ENCODE measurements around the gene NFATC3.
"Not testable (repeated sequence)": the region's sequence is repeated elsewhere in the genome, so short reads cannot be mapped to it uniquely, and the experiment has no call there.

NFATC3 gene

GRCh38 chr16:68116256-68116867, 31.2 kb downstream of the NFATC3 start:
- DNase-seq (ENCODE audit: low read depth): no peak

DNA sequence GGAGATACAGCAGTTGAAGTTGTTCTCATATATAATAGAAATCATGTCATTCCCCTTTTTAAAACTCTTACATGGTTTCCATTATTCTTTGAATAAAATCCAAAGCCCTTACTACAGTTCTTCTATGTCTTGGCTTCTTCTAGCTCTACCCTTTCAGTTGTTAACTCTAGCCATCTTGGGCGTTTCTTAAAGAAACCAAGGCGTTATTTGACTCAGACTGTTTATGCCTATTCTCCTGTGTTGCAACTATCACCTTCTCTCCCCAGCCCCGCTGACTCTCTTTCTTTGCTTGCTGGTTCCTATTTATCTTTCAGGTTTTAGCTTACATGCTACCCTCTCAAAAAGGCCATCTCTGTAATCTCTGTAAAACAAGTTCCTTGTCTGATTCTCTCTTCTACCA, 32.7 kb downstream of the NFATC3 start:
- no peak for DNase-seq (ENCODE audit: low read depth)

- DNase-seq (ENCODE audit: low read depth): not testable (repeated sequence)
Observed at GRCh38 chr16:68118954-68119353, 33.8 kb downstream of the NFATC3 start.

- not testable (repeated sequence) for DNase-seq (ENCODE audit: low read depth)
Observed at GRCh38 chr16:68120496-68120895, 35.3 kb downstream of the NFATC3 start.

DNA sequence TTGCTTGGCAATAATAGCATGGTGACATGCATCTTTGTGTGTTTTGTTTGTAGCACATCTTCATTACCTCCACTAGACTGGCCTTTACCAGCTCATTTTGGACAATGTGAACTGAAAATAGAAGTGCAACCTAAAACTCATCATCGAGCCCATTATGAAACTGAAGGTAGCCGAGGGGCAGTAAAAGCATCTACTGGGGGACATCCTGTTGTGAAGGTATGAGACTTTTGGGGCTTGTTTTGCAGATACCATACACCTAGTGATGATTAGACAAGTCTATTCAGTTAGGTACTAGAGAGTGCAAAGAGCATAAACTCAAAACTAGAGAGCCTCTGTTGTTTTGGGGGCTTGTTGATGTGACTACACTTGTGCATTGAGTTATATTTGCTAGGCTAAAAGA, 41.2 kb downstream of the NFATC3 start:
- no peak for DNase-seq (ENCODE audit: low read depth)

- DNase-seq (ENCODE audit: low read depth): no peak
Observed at GRCh38 chr16:68128577-68129305, 43.6 kb downstream of the NFATC3 start.

DNA sequence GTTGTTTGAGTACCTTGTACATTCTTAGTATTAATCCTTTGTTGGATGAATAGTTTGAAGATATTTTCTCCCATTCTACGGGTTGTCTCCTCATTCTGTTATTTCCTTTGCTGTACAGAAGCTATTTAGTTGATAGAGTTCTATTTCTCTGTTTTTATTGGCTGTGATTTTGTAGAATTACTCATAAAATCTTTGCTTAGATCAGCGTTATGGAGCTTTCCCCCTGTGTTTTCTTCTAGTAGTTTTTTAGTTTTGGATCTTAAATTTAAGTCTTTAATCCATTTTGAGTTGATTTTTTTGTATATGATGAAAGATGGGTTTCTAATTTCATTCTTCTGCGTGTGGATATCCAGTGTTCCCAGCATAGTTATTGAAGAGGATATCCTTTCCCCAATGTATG, 45.4 kb downstream of the NFATC3 start:
- DNase-seq (ENCODE audit: low read depth): no peak

DNA sequence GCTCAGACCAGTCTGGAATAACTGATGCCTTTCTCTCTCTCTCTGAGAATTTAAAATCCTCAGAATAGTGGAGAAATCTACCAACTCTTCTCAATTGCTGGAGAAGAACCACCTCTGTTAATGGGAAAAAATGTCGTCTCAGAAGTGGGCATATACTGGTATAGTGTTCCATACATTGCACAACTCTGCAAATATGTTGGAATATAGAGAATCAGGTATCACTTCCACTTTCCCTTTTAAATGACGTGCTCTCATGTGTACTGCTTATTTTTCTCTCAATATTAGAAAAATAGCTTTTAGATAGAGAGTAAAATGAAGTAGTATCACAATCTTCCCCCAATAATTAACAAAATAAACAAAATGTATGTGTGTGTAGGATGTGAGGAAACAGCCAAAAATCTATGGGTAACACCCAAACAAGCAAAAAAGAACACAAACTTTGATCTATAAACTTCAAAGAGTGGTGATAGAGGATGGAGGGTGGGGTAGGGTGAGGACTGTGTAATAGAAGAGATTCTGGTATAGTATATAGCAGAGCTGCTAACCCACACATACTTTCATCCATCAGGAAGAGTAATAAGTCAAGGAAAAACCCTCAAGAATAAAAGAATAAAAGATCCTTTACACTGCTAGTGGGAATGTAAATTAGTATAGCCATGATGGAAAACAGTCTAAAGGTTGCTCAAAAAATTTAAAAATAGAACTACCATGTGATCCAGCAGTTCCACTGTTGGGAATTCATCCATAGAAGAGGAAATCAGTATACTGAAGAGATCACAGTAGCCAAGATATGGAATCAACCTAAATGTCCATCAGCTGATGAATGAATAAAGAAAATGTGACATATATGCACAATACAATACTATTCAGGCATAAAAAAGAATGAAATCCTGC, 46.9 kb downstream of the NFATC3 start:
- DNase-seq (ENCODE audit: low read depth): no peak

DNA sequence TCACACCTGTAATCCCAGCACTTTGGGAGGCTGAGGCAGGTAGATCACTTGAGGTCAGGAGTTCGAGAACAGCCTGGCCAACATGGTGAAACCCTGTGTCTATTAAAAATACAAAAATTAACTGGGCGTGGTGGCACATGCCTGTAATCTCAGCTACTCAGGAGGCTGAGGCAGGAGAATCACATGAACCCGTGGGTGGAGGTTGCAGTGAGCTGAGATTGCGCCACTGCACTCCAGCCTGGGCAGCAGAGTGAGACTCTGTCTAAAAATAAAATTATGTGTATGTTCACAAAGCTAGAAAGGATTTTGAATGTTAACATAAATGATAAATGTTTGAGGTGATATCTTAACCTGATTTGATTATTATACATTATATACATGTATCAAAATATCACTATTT, 47.8 kb downstream of the NFATC3 start:
- DNase-seq (ENCODE audit: low read depth): not testable (repeated sequence)

DNA sequence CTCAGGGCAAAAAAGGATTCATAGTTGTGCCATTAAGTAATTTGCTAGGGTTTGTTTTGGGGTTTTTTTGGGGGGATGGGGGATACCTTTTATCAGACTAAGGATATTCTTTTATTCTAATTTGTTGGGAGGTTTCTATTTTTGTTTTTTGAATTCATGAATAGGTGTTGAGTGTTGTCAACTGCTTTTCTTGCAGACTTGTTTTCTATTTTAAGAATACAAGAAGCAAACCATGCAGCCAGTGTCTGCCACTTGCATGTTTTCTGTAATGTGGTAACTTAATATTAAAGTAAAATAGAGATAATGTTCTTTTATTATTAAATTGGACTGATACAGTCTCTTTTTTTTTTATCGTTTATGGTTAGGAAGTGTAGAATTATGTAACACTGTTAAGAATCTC, 49.5 kb downstream of the NFATC3 start:
- DNase-seq (ENCODE audit: low read depth): no peak

- DNase-seq (ENCODE audit: low read depth): no peak
Observed at GRCh38 chr16:68136515-68136914, 51.3 kb downstream of the NFATC3 start.

GRCh38 chr16:68144008-68144407, 58.8 kb downstream of the NFATC3 start:
- no peak for DNase-seq (ENCODE audit: low read depth)

DNA sequence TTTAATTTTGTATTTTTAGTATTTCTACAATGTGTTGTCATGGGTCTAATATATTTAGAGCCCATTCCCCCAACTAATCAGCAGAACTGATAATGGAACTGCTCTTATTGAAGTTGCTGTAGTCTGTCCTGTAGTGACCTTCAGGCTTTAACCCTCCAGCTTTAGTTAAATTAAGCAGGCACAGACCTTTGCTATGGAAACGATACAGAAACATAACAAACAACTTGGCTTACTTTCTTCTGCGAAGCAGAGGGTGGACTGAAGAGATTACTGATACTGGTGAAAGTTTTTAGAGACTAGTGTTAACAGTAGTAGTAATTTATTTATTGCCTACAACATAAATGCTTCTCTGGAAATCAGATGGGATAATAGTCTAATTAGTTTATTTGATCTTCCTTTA, 61.4 kb downstream of the NFATC3 start:
- no peak for DNase-seq (ENCODE audit: low read depth)

- DNase-seq (ENCODE audit: low read depth): no peak
Observed at GRCh38 chr16:68147444-68147843, 62.3 kb downstream of the NFATC3 start.

DNA sequence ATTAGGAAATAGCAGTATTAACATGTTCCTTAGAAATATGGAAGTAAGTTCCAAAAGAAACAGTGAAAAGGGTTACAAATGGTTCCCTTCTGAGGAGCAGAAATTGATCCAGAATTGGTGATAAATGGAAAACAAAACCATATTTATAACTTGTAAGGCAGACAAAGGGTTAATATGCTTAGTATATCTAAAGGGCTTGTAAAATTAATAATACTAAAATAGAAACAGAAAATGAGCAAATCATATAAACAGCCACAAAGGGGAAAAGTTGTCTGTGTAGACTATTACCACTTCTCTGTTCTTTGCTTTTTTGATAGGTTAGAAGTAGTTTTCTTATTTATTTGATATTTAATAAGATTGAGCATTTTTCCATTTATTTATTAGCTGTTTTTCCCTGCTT, 64.4 kb downstream of the NFATC3 start:
- DNase-seq (ENCODE audit: low read depth): no peak

DNA sequence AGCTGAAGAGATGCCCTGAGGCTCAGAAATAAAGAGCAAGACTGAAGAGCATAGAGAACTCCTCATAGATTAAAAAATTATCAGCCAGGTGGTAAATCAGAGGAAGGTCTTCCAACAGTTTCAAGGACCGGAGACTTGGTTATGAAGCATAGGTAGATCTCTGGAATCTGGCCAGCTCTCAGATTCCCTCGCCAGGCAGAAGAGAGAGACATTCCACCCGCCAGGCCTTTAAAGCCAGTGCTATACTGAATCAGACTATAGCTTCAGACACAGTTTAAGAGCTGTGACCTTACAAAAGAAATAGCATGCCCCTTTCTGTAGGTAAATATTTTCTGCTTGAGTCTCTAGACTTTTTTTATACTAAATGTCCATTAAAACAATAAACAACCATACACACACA, 70.3 kb downstream of the NFATC3 start:
- no peak for DNase-seq (ENCODE audit: low read depth)

DNA sequence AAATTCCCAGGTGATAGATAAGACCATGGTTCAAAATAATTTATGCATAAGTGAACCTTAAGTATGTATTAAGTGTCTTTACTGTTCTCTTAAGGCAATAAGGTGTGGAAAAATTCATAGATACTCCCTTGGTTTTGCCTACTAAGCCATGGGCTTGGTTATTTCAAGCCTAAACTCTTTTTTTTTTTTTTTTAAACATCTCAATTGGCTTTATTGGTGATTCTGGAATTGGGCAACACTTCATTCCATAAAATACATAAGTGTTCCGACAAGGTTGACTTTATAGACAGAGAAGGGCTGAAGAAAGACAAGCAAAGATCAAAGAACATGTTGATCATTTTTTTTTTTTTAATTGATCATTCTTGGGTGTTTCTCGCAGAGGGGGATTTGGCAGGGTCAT, 77.2 kb downstream of the NFATC3 start:
- no peak for DNase-seq (ENCODE audit: low read depth)

GRCh38 chr16:68163275-68163674, 78.1 kb downstream of the NFATC3 start:
- not testable (repeated sequence) for DNase-seq (ENCODE audit: low read depth)

- DNase-seq (ENCODE audit: low read depth): no peak
Observed at GRCh38 chr16:68166264-68166663, 81.1 kb downstream of the NFATC3 start.

- DNase-seq (ENCODE audit: low read depth): no peak
Observed at GRCh38 chr16:68179196-68179795, 94.1 kb downstream of the NFATC3 start.

DNA sequence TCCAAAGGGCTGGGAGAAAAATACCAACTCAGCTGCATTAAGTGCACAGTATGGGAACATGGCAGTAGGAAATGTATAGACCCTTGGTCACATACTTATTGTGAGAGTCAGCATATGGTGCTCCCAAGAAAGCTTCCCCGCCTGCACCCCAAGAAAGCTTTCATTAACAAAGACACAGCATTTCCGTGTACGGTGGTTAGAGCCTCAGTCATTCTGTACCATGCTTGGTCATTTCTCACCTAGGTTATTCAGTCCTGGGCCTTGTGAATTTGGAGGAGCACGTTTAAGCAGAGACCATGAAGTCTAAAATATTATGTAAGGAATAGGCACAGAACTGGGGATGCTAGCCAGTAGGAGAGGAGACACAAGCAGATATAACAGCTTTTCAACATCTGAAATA, 94.7 kb downstream of the NFATC3 start:
- no peak for DNase-seq (ENCODE audit: low read depth)

DNA sequence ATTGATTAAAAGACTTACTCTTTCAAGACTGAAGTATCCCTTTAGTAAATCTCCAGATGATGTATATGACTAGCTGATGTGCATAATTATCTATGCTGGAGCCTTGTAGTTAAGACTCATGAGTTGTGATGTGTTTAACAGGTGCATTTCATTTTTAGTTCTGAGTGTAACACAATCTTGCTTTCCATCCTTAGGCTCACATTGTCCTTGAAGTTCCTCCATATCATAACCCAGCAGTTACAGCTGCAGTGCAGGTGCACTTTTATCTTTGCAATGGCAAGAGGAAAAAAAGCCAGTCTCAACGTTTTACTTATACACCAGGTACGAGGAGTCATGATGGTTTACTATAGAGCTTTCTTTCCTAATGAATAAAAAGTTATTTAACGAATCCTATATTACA, 97.9 kb downstream of the NFATC3 start:
- DNase-seq (ENCODE audit: low read depth): no peak

DNA sequence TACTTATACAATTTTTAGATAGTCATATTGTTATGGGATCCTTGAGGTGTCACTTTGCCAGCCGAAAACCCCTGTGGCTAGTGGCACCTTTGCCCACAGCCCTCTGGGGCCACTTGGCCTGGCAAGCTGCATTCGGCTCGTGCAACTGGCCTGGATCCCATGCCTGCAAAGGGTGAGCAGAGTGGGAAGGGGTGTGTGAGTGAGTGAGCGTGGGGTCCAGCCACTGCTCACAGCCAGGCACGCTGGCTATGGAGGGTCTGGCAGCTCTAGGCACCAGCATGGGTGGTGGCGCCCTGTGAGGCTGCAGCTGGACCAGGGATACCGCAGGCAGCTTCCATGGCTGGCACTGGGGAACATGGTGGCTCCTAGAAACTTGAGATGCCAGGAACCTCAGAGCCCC, 101.7 kb downstream of the NFATC3 start:
- DNase-seq (ENCODE audit: low read depth): no peak

Data from activated T-helper 9 cell treated with anti-CD3 and anti-CD28 coated beads, Interleukin-2, amount 50 U/mL, for 16 hours (primary cell).